ENCODE data around the gene DNMT3L.
A peak's percentile ranks its signal among the peaks of the same experiment; 100 is the strongest.
"Not testable (repeated sequence)": the region's sequence is repeated elsewhere in the genome, so short reads cannot be mapped to it uniquely, and the experiment has no call there.

DNMT3L gene

GRCh38 chr21:44294391-44295162 is 32.9 kb upstream of the DNMT3L start:
- DNase-seq: peak; percentile 77

GRCh38 chr21:44293551-44294231 is 32.0 kb upstream of the DNMT3L start:
- no peak for DNase-seq

GRCh38 chr21:44292812-44293195 is 31.1 kb upstream of the DNMT3L start:
- DNase-seq: no peak

GRCh38 chr21:44291936-44292811 is 30.5 kb upstream of the DNMT3L start:
- no peak for DNase-seq

- no peak for DNase-seq
Observed at GRCh38 chr21:44291078-44291935, 29.6 kb upstream of the DNMT3L start.

- no peak for DNase-seq
Observed at GRCh38 chr21:44290327-44291077, 28.8 kb upstream of the DNMT3L start.

- no peak for DNase-seq
Observed at GRCh38 chr21:44289381-44290010, 27.8 kb upstream of the DNMT3L start.

- no peak for DNase-seq
Observed at GRCh38 chr21:44288251-44289110, 26.8 kb upstream of the DNMT3L start.

- no peak for DNase-seq
Observed at GRCh38 chr21:44286716-44287632, 25.3 kb upstream of the DNMT3L start.

- DNase-seq: no peak
Observed at GRCh38 chr21:44286086-44286715, 24.5 kb upstream of the DNMT3L start.

- DNase-seq: no peak
Observed at GRCh38 chr21:44285138-44285992, 23.7 kb upstream of the DNMT3L start, which contains the start of gene AIRE. AIRE (plus strand) TSS chr21:44285876; CDS start chr21:44286007, 131 bp downstream.

GRCh38 chr21:44283948-44284347 is 22.3 kb upstream of the DNMT3L start:
- DNase-seq: peak; percentile 19

GRCh38 chr21:44283211-44283785 is 21.6 kb upstream of the DNMT3L start:
- DNase-seq: not testable (repeated sequence)

- DNase-seq: no peak
Observed at GRCh38 chr21:44282370-44282769, 20.7 kb upstream of the DNMT3L start.

GRCh38 chr21:44281801-44282200 is 20.1 kb upstream of the DNMT3L start:
- no peak for DNase-seq

- DNase-seq: no peak
Observed at GRCh38 chr21:44279354-44280260, 17.9 kb upstream of the DNMT3L start.

Measured in hematopoietic multipotent progenitor cell treated with erythropoietin and hydrocortisone succinate and interleukin-3 and kit ligand, for 4 days (in vitro differentiated cells).